Measurements from ENCODE around the gene SMR3B. TPM values are rescaled to one million over a fixed set of nuclear protein-coding genes. Genes with fewer than 3 reads are reported as not detected.

SMR3B gene
- total and polyA plus RNA-seq, 2 donors (not counting 1 experiment from before 2014, with no cell fraction given): not detected

GRCh38 chr4:70437197-70437596, 54.3 kb downstream of the SMR3B start:
- Histone ChIP-seq H3K9ac (ENCODE audit: low read length) (no peak overlapping the region), H3K4me3 (ENCODE audit: control extremely low read depth in 1 of 5, extremely low read depth in 1 of 5, insufficient read depth in 1 of 5, low read depth in 2 of 5, low read length in 4 of 5) (no peak overlapping the region), H3K79me2 (ENCODE audit: control insufficient read depth, insufficient read depth, low read length) (no peaks in the 10 kb centered on the region), H3K4me1 (ENCODE audit: control insufficient read depth in 2 of 2, insufficient read depth in 2 of 2, low read length in 2 of 2) (no peaks in the 10 kb centered on the region), H2AFZ (ENCODE audit: insufficient read depth, low read depth, low read length, poor library complexity, severe bottlenecking) (no peak overlapping the region), H3K36me3 (replicated peaks in 1 of 2; ENCODE audit: control extremely low read depth in 1 of 2, control insufficient read depth in 1 of 2, extremely low read depth in 1 of 2, insufficient read depth in 2 of 2, low read length in 1 of 2) (no peaks in the 10 kb centered on the region), H3K27ac (ENCODE audit: low read length in 2 of 2) (no peak overlapping the region), H3K27me3 (replicated peaks in 1 of 4; ENCODE audit: control extremely low read depth in 1 of 4, control insufficient read depth in 3 of 4, insufficient read depth in 4 of 4, low read length in 3 of 4) (peaks cover 0 to 3% (median 0%) of the 10 kb centered on the region in 4 experiments), H3K4me2 (replicated peaks; ENCODE audit: low read depth, low read length, poor library complexity, severe bottlenecking) (no peak overlapping the region), H3K9me3 (ENCODE audit: control extremely low read depth in 1 of 3, control insufficient read depth in 2 of 3, insufficient read depth in 1 of 3, low read length in 2 of 3) (no peaks in the 10 kb centered on the region), H4K20me1 (ENCODE audit: control insufficient read depth, insufficient read depth, low read length, poor library complexity, severe bottlenecking) (no peaks in the 10 kb centered on the region)
- ATAC-seq (ENCODE audit: low read depth): no peak
- WGBS (ENCODE audit: insufficient coverage): 56% methylated on average over 7 of the region's 7 CpGs
- Mint-ChIP-seq H3K9me3 (ENCODE audit: insufficient read depth) (no peaks in the 10 kb centered on the region), H3K27ac (no peak overlapping the region), H3K27me3 (no peaks in the 10 kb centered on the region), H3K4me1 (no peaks in the 10 kb centered on the region), H3K4me3 (no peak overlapping the region)
- TF ChIP-seq EZH2 (IDR thresholded peaks at IDR 0.05; ENCODE audit: borderline replicate concordance, insufficient read depth, low read depth, low read length, poor library complexity, severe bottlenecking): no peak
- no peak for TF ChIP-seq CTCF (IDR thresholded peaks at IDR 0.05)
- no peak for DNase-seq
- ChIA-PET POLR2A (no interaction called here), CTCF (no interaction called here)
- intact Hi-C loops (cut with micrococcal nuclease): no loop called here

Other genes starting within 250 kb of the SMR3B start
- gene PRR27, start 228.9 kb upstream of the SMR3B start, total RNA-seq: not detected in 2 replicates
- not detected in 2 replicates for gene PRR27, start 228.9 kb upstream of the SMR3B start, polyA plus RNA-seq
- gene ODAM, start 187.4 kb upstream of the SMR3B start, total RNA-seq: not detected in 2 replicates
- not detected in 2 replicates for gene ODAM, start 187.4 kb upstream of the SMR3B start, polyA plus RNA-seq
- not detected in 2 replicates for gene FDCSP, start 157.0 kb upstream of the SMR3B start, total RNA-seq
- gene FDCSP, start 157.0 kb upstream of the SMR3B start, polyA plus RNA-seq: not detected in 2 replicates
- gene CSN3, start 140.5 kb upstream of the SMR3B start, total RNA-seq: not detected in 2 replicates
- gene CSN3, start 140.5 kb upstream of the SMR3B start, polyA plus RNA-seq: not detected in 2 replicates
- not detected in 2 replicates for gene CABS1, start 48.1 kb upstream of the SMR3B start, total RNA-seq
- gene CABS1, start 48.1 kb upstream of the SMR3B start, polyA plus RNA-seq: not detected in 2 replicates
- not detected in 2 replicates for gene SMR3A, start 22.4 kb upstream of the SMR3B start, total RNA-seq
- not detected in 2 replicates for gene SMR3A, start 22.4 kb upstream of the SMR3B start, polyA plus RNA-seq
- not detected in 2 replicates for gene OPRPN, start 14.8 kb downstream of the SMR3B start, total RNA-seq
- gene OPRPN, start 14.8 kb downstream of the SMR3B start, polyA plus RNA-seq: not detected in 2 replicates
- gene MUC7, start 89.1 kb downstream of the SMR3B start, total RNA-seq: not detected in 2 replicates
- gene MUC7, start 89.1 kb downstream of the SMR3B start, polyA plus RNA-seq: not detected in 2 replicates
- gene AMTN, start 135.4 kb downstream of the SMR3B start, total RNA-seq: not detected in 2 replicates
- gene AMTN, start 135.4 kb downstream of the SMR3B start, polyA plus RNA-seq: not detected in 2 replicates
- not detected in 2 replicates for gene AMBN, start 209.1 kb downstream of the SMR3B start, total RNA-seq
- gene AMBN, start 209.1 kb downstream of the SMR3B start, polyA plus RNA-seq: not detected in 2 replicates
- gene ENAM, start 245.6 kb downstream of the SMR3B start, total RNA-seq: not detected in 2 replicates
- not detected in 2 replicates for gene ENAM, start 245.6 kb downstream of the SMR3B start, polyA plus RNA-seq

Data from B cell (primary cell).